GM06990 (cell line): ENCODE results near the gene IL36A.

Experiments used
- DNase-seq: peaks from one replicate; pipeline ENCODE4 v3.0.0-alpha.2; 2011; ENCODE audit not compliant: insufficient read length; ENCODE audit errors: extremely low read depth
- H3K27me3 ChIP-seq: replicated peaks from 2 replicates; pipeline ENCODE4 v1.6.0; 2011; ENCODE audit warnings: low read length; ENCODE audit not compliant: control insufficient read depth, insufficient read depth
- H3K36me3 ChIP-seq: 2 replicates; pipeline ENCODE4 v1.5.1; 2011; ENCODE audit warnings: low read length; ENCODE audit not compliant: control insufficient read depth, insufficient read depth
- H3K4me3 ChIP-seq: replicated peaks from 2 replicates; pipeline ENCODE4 v1.5.1; 2011; ENCODE audit warnings: low read depth, mild to moderate bottlenecking, control low read depth, low read length
- TF ChIP-seq, protein P1 (sequence below): IDR thresholded peaks from 2 replicates; pipeline ENCODE4 v1.5.1; 2011; ENCODE audit warnings: low read length, control low read depth, mild to moderate bottlenecking, inconsistent platforms; ENCODE audit not compliant: insufficient read depth, poor library complexity, severe bottlenecking

Gene IL36A

DNA sequence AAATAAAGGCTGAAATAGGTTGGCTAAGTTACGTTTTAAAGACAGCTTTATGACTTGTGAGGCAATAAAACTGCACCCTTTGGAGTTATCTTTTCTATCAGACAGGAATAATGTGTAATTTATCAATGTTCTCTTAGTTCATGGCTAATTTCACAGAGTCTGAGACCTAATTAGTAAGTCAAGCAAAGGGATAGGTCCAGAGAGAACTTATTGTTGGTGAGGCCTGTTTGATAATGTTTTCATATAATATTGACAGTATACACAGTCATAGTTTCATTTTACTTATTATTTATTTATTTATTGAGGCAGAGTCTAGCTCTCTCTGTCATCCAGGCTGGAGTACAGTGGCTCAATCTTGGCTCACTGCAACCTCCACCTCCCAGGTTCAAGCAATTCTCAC is 51.9 kb downstream of the IL36A start:
- Histone ChIP-seq H3K36me3 (no peaks in the 10 kb centered on the region), H3K27me3 (no peaks in the 10 kb centered on the region; the same call in 1 of the 2 replicates), H3K4me3 (no peak overlapping the region)
- no peak for DNase-seq
- TF ChIP-seq, protein P1, sequence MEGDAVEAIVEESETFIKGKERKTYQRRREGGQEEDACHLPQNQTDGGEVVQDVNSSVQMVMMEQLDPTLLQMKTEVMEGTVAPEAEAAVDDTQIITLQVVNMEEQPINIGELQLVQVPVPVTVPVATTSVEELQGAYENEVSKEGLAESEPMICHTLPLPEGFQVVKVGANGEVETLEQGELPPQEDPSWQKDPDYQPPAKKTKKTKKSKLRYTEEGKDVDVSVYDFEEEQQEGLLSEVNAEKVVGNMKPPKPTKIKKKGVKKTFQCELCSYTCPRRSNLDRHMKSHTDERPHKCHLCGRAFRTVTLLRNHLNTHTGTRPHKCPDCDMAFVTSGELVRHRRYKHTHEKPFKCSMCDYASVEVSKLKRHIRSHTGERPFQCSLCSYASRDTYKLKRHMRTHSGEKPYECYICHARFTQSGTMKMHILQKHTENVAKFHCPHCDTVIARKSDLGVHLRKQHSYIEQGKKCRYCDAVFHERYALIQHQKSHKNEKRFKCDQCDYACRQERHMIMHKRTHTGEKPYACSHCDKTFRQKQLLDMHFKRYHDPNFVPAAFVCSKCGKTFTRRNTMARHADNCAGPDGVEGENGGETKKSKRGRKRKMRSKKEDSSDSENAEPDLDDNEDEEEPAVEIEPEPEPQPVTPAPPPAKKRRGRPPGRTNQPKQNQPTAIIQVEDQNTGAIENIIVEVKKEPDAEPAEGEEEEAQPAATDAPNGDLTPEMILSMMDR: no peak
